ENCODE measurements around the gene STING1.

The STING1 gene

GRCh38 chr5:139468421-139468931 is 14.1 kb downstream of the STING1 start:
- in situ Hi-C loops (cut with MboI; ENCODE audit: low pct_unique_long_range_greater_than_20kb, low sequenced_read_pairs, unreplicated experiment) = no loop called here
- no peak for DNase-seq (ENCODE audit: low spot score)

GRCh38 chr5:139462586-139463276 is 19.8 kb downstream of the STING1 start, which contains the start of gene ECSCR:
ECSCR (minus strand) TSS chr5:139462743; CDS start chr5:139462670, 73 bp downstream.
- DNase-seq (ENCODE audit: low spot score) = no peak
- in situ Hi-C loops (cut with MboI; ENCODE audit: low pct_unique_long_range_greater_than_20kb, low sequenced_read_pairs, unreplicated experiment) = no loop called here
- TF ChIP-seq CTCF (IDR thresholded peaks at IDR 0.05; ENCODE audit: extremely low read depth, insufficient read depth, missing control alignments) = no peak

More at GRCh38 chr5:139468421-139468931, 14.1 kb downstream of the STING1 start:
- no peak for TF ChIP-seq CTCF (IDR thresholded peaks at IDR 0.05; ENCODE audit: extremely low read depth, insufficient read depth, missing control alignments)

- TF ChIP-seq CTCF (IDR thresholded peaks at IDR 0.05; ENCODE audit: extremely low read depth, insufficient read depth, missing control alignments) = no peak
- in situ Hi-C loops (cut with MboI; ENCODE audit: low pct_unique_long_range_greater_than_20kb, low sequenced_read_pairs, unreplicated experiment) = no loop called here
- no peak for DNase-seq (ENCODE audit: low spot score)
Measured at GRCh38 chr5:139461698-139462097, 20.9 kb downstream of the STING1 start.

GRCh38 chr5:139461176-139461575 is 21.4 kb downstream of the STING1 start:
- DNase-seq (ENCODE audit: low spot score) = no peak
- TF ChIP-seq CTCF (IDR thresholded peaks at IDR 0.05; ENCODE audit: extremely low read depth, insufficient read depth, missing control alignments) = no peak
- in situ Hi-C loops (cut with MboI; ENCODE audit: low pct_unique_long_range_greater_than_20kb, low sequenced_read_pairs, unreplicated experiment) = no loop called here

GRCh38 chr5:139460455-139460854 is 22.1 kb downstream of the STING1 start:
- DNase-seq (ENCODE audit: low spot score) = no peak
- in situ Hi-C loops (cut with MboI; ENCODE audit: low pct_unique_long_range_greater_than_20kb, low sequenced_read_pairs, unreplicated experiment) = no loop called here
- TF ChIP-seq CTCF (IDR thresholded peaks at IDR 0.05; ENCODE audit: extremely low read depth, insufficient read depth, missing control alignments) = no peak

- peak; percentile 63 for DNase-seq (ENCODE audit: low spot score)
- no peak for TF ChIP-seq CTCF (IDR thresholded peaks at IDR 0.05; ENCODE audit: extremely low read depth, insufficient read depth, missing control alignments)
- in situ Hi-C loops (cut with MboI; ENCODE audit: low pct_unique_long_range_greater_than_20kb, low sequenced_read_pairs, unreplicated experiment) = no loop called here
Measured at GRCh38 chr5:139459451-139459934, 23.1 kb downstream of the STING1 start.
